T47D (cell line): ENCODE data around the gene STK26.
"Not testable (repeated sequence)": the region's sequence is repeated elsewhere in the genome, so short reads cannot be mapped to it uniquely, and the experiment has no call there.

Experiments used
- DNase-seq, 2 experiments: peaks; one replicate each; pipeline versions ENCODE4 v3.0.0 to v3.0.0-alpha.2; 2011 to 2012; ENCODE audit warnings: low read depth in 1 of 2, low spot score in 1 of 2
- JUND ChIP-seq: IDR thresholded peaks from 2 replicates; pipeline ENCODE4 v1.6.1; 2012; ENCODE audit warnings: low read depth
- in situ Hi-C: cut with HindIII; loops from 2 replicates; pipeline ENCODE4 v1.10.0; 2016; ENCODE audit warnings: low sequenced_read_pairs, low pct_unique_long_range_greater_than_20kb

The STK26 gene

GRCh38 chrX:132088864-132089263, 65.8 kb downstream of the STK26 start:
- no peak for TF ChIP-seq JUND
- in situ Hi-C loops: no loop called here
- no peak for DNase-seq

GRCh38 chrX:132090403-132091159, 67.5 kb downstream of the STK26 start:
- TF ChIP-seq JUND: no peak
- DNase-seq: no peak
- in situ Hi-C loops: no loop called here

GRCh38 chrX:132092439-132093065, 69.5 kb downstream of the STK26 start:
- peak in 1 of 2 experiments; percentile 77 for DNase-seq
- no peak for TF ChIP-seq JUND
- in situ Hi-C loops: no loop called here

GRCh38 chrX:132093239-132093860, 70.2 kb downstream of the STK26 start:
- no peak for TF ChIP-seq JUND
- in situ Hi-C loops: no loop called here
- no peak for DNase-seq

GRCh38 chrX:132094164-132094563, 71.1 kb downstream of the STK26 start:
- DNase-seq: no peak
- in situ Hi-C loops: no loop called here
- no peak for TF ChIP-seq JUND

GRCh38 chrX:132098704-132099103, 75.6 kb downstream of the STK26 start:
- in situ Hi-C loops, DNase-seq: not testable (repeated sequence)

GRCh38 chrX:132101206-132101605, 78.1 kb downstream of the STK26 start:
- TF ChIP-seq JUND: no peak
- DNase-seq: no peak
- in situ Hi-C loops: no loop called here

GRCh38 chrX:132101799-132102198, 78.7 kb downstream of the STK26 start:
- in situ Hi-C loops: no loop called here
- TF ChIP-seq JUND: no peak
- DNase-seq: no peak

- no peak for DNase-seq
- in situ Hi-C loops: no loop called here
- no peak for TF ChIP-seq JUND
These were observed 84.2 kb downstream of the STK26 start for GRCh38 chrX:132107291-132107690.

GRCh38 chrX:132114607-132115006, 91.5 kb downstream of the STK26 start:
- TF ChIP-seq JUND: no peak
- in situ Hi-C loops: no loop called here
- no peak for DNase-seq

- DNase-seq: no peak
- no peak for TF ChIP-seq JUND
- in situ Hi-C loops: no loop called here
These were observed 92.7 kb downstream of the STK26 start for GRCh38 chrX:132115792-132116191.

GRCh38 chrX:132118358-132118757, 95.3 kb downstream of the STK26 start:
- DNase-seq: no peak
- in situ Hi-C loops: no loop called here
- TF ChIP-seq JUND: no peak

- TF ChIP-seq JUND: no peak
- in situ Hi-C loops: no loop called here
- no peak for DNase-seq
These were observed 96.2 kb downstream of the STK26 start for GRCh38 chrX:132119283-132119682.
